SH-SY5Y (cell line): Measurements from ENCODE around the gene BECN2.

Source experiments
- GATA2 ChIP-seq: IDR thresholded peaks from 2 replicates; pipeline ENCODE4 v1.6.1; 2011; ENCODE audit warnings: mild to moderate bottlenecking, low read depth, low read length
- GATA3 ChIP-seq: IDR thresholded peaks from 2 replicates; pipeline ENCODE4 v1.6.1; 2011; ENCODE audit warnings: low read depth, mild to moderate bottlenecking, low read length, moderate library complexity

BECN2 gene

DNA sequence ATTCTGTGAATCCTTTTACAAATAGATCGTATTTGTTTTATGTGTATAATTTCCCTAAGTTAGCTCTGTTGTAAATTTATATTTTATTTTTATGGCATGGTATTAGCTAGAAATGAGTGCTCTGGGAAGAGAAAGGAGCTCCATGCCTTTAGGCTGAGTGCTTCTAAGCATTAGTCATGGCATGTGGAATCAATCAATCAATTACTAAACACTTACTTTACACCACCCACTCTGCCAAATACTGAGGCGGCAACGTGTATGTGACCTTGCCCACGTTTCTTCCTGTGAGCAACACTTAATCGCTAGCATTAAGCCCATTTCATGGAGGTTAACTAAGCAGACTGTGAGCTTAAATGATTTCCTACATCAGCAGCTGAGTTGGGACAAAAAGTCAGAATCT lies 7.2 kb upstream of the BECN2 start:
- TF ChIP-seq GATA2 (no peak), GATA3 (no peak)

DNA sequence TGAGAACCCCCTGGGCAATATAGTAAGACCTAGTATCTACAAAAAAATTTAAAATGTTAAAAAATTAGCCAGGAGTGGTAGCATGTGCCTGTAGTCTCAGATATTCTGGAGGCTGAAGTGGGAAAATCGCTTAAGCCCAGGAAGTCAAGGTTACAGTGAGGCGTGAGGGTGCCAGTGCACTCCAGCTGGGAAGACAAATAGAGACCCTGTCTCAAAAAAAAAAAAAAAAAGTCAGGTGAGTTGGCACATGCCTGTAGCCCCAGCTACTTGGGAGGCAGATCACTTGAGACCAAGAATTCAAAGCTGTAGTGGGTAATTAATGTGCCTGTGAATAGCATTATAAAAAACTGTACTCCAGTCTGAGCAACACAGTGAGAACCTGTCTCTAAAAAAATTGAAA lies 4.6 kb downstream of the BECN2 start:
- TF ChIP-seq GATA3 (no peak), GATA2 (no peak)

DNA sequence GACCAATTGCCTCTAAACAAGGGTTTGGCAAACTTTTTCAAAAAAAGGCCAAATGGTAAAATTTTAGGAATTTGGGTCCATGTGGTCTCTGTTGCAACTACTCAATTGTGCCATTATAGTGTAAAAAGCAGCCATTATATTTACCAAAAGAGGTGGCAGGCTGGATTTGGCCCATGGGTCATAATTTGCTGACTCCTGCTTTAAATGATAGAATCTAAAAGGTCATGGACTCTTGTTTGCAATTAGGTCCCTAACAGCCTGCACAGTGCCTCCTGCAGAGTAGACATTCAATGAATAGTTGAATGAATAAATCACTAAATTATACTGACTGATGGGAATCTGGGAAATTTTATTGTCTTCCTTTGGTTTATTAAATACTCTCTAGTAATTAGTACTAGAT lies 6.2 kb downstream of the BECN2 start:
- no peak for TF ChIP-seq GATA2
- TF ChIP-seq GATA3, result no peak

DNA sequence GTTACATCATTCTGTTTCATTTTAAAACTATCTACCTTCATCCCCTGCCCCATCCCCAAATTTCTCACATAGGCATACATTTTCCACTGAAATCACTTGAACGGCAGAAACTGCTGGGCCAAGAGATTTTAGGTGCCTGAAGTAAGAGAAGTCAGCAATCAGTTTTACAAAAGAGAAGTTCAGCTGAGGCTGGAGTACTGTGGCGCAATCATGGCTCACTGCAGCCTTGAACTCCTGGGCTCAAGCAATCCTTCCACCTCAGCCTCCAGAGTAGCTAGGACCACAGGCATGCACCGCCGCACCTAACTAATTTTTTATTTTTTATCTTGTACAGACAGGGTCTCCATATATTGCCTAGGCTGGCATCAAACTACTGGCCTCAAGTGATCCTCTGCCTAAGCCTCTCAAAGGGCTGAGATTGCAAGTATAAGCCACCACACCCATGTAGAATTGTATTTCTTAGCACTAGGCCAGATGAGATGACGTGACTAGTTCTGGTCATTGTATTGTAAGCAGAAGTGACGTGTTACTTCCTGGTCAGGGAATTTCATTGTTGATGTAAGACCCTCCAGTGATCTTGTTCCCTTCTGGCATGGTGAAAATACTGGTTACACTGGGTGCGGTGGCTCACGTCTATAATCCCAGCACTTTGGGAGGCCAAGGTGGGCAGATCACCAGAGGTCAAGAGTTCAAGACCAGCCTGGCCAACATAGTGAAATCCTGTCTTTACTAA lies 7.1 kb downstream of the BECN2 start:
- TF ChIP-seq GATA3 (no peak), GATA2 (no peak)

DNA sequence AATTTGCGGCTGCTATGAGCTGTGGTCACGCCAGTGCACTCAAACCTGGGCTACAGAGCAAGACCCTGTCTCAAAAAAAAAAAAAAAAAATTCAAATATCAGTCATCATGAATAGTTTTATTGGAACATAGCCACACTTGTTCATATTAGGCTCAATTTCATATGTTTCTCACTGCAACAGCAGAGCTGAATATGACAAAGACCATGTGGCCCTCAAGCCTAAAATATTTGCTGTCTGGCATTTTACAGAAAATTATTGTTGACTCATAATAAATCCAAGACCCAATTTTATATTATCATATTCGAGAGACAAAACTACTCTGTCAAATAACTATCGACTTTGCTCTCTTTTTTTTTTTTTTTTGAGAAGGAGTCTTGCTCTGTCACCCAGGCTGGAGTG lies 11.0 kb downstream of the BECN2 start:
- no peak for TF ChIP-seq GATA3
- TF ChIP-seq GATA2, result no peak

DNA sequence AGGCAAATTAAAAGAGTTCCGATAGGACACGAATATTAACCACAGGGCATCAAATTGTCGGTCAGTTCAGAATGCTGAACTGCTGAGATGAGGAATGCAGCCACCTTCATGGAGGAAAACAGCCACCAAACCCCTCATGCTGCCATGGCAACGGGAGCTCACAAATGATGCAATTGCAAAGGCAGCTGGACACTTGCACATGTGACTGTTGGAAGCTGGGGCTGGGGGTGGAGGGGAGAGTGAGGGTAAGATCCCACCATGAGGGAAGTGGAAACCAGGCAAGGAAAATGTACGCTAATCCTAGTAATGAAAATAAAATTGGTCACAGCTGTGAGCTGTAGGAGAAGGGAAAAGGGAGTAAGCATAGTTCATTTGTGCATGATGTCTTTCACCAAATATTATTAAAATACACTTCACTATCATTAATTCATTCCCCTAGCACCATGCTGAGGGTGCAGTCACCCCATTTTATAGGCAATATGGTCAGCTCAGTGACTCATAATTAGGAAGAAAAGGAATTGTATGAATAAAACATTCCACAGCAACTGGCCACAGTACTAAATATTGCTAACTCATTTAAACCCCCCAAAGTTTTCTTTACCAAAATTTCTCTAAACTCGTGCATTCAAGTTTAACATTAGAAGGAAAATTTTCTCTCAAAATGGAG lies 15.3 kb downstream of the BECN2 start:
- TF ChIP-seq GATA3 (no peak), GATA2 (no peak)

DNA sequence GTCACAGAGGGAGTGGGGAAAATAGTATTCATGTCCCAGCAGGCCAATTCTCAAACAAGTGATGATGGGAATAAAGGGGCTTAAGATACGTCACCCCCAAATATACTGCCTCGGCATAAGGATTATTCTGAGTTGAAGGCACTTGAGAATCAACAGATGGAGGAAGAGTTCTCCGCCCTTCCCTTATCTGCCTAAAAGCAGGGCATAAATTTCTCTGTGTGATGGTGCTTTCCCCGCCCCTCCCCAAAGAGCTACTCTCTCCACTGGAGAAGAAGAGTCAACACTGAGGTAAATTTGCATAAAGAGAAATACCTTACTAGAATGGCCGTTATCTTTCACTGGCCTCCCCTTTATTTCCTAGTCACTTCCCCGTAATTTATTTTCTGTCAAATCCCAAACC lies 18.7 kb downstream of the BECN2 start:
- no peak for TF ChIP-seq GATA2
- TF ChIP-seq GATA3, result no peak

DNA sequence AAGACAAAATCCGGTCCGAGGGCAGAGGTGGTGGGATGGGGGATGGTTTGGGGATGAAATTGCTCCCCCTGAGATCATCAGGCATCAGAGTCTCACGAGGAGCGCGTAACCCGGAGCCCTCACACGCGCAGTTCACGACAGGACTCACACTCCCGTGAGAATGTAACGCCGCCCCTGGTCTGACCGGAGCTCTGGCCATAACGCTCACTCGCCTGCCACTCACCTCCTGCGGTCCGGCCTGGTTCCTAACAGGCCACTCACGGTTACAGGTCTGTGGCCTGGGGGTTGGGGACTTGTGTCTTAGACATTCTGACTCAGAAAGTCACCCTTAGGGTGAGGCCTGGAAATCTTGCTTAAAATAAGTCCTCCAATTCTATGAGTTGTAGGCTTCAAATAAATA lies 21.5 kb downstream of the BECN2 start:
- TF ChIP-seq GATA3, result no peak
- no peak for TF ChIP-seq GATA2

DNA sequence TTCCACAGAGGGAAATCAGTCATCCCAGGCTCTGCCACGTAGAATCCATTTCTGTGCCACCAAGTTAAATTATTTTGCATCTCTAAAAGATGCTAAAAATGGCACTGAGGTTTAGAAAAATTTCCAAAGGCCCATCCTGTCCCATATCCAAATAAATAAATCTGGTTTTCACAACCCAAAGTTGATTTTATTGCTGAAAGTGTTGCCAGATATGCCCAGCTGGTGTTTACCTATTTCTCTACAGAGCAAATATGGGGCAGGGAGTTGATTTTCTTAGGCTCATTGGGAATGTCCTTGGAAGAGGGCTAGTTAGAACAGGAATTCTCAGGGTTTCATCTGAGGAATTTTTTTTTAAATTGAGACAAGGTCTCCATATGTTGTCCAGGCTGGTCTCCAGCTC lies 22.4 kb downstream of the BECN2 start:
- no peak for TF ChIP-seq GATA2
- TF ChIP-seq GATA3, result no peak

DNA sequence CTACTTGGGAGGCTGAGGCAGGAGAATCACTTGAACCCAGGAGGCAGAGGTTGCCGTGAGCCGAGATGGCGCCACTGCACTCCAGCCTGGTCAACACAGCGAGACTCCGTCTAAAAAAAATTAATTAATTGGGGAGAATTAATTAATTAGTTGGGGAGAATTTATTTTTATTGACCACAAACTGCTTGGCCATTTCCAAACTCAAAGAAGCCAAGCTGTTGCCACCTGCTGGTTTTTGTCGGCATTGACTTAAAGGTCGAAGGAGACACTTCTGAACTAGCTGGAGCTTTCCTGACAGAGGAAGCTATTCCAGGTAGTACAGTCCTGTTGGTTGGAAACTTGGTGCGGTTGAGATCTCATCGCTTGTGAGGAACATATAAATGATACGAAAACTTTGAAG lies 28.2 kb downstream of the BECN2 start:
- TF ChIP-seq GATA3 (no peak), GATA2 (no peak)

DNA sequence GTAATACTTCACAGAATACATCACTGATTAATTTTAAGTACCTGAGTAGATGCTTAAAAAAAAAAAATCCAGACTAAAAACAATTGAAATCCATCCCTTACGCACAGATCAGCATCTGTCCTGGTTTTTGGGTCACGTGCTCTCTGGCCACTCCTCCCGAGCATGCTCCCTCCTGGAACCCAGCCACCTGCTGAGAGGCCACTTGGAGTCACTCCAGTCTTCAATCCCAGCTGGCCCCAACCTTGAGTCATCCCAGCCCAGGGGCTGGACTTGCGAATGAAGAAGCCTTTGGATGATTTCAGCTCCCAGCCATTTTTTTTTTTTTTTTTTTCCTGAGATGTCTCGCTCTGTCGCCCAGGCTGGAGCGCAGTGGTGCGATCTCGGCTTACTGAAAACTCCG lies 32.5 kb downstream of the BECN2 start:
- TF ChIP-seq GATA2 (no peak), GATA3 (no peak)

DNA sequence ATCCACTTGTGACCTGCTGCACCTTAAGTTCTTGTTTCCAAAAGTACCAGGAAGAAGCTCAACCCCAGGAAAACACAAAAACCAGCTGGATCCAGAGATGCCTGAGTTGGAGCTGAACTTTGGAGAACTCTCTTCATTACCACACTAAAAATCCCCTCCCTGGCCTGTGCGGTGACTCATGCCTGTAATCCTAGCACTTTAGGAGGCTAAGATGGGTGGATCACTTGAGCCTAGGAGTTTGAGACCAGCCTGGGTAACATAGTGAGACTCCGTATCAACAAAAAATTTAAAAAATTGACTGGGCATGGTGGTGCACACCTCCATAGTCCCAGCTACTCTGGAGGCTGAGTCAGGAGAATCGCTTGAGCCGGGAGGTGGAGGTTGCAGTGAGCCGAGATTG lies 35.2 kb downstream of the BECN2 start:
- TF ChIP-seq GATA3, result no peak
- no peak for TF ChIP-seq GATA2

DNA sequence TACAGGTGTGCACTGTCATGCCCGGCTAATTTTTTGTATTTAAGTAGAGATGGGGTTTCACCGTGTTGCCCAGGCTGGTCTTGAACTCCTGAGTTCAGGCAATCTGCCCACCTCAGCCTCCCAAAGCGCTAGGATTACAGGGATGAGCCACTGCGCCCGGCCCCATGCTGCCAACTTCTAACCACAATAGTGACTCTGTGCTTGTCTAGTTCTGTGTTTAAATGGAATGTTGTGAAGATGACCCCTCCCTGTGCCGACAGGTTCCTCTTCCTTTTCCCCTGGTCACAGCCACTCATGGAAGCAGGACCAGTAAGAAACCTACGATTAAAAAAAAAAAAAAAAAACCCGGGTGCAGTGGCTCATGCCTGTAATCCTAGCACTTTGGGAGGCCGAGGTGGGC lies 36.6 kb downstream of the BECN2 start:
- no peak for TF ChIP-seq GATA3
- no peak for TF ChIP-seq GATA2

DNA sequence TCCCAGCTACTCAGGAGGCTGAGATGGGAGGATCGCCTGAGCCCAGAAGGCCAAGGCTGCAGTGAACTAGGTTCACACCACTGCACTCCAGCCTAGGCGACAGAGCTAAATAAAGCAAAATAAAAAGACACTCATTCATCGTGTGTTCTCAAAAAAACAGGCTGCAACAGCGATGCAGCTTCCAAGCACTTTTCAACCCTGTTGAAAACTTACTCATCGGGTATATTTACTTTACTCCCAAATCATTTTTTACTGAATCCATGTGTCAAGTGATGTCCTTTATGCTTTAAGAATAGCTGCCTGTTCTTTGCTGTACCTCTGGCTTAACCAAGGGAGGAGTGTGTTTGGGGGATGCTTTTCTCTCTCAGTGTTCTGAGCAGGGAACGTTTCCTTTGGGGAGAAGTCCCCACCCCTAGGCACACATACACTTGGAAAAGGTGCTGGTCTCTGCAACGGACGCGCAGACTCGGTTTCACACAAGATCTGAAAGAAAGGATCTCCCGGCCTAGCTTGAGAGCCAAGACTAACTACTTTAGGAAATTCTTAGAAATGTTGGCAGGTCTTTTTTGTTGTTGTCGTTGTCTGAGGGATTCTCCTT lies 39.9 kb downstream of the BECN2 start:
- no peak for TF ChIP-seq GATA2
- no peak for TF ChIP-seq GATA3

DNA sequence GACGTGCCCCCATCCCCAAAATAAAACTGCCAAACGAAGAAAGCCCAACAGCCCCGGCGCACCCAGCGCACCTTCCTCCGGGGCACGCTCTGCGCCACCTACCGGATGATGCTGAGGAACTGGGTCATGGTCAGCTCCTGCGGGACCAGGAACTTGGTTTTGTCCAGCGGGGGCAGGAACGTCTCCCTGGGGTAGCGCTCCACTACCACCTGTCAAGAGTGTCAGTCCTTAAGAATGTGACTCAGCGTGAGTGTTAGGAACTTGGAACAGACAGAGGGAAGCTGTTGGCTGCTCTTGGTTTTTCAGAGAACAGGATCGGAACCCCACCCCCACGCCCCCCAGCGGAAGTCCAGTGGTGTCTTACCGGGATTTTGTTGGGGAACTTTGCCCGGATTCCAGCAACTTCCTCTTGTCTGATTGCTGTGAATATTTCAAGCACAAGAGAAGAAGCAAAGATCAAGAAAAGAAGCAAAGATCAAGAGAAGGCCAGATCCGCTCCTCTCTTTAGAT lies 40.9 kb downstream of the BECN2 start:
- TF ChIP-seq GATA2, result no peak
- TF ChIP-seq GATA3, result no peak

DNA sequence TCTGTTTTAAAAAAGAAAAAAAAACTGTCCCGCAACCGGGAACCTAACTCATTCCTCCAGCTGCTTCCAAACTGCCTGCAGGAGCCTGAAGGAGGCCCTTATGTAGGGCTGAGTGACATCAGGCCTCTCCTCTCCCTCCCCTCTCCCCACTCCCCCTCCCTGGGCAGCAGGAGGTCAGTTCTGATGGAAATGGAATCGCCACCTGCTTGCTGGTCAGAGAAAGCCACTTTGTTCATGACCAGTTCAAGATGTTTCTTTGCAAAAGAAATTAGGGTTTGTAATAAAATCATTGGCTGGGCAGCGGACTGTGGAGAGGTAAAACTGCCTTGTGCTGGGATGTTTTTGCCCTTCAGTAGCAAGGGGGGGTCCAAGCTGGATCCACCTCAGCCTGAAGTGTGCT lies 41.5 kb downstream of the BECN2 start, which contains the start of gene MAP1LC3C:
Gene MAP1LC3C, minus strand, starts transcription at position 73 of the 400 bp plus-strand sequence. CDS start 90 bp downstream, outside the sequence.
- no peak for TF ChIP-seq GATA3
- no peak for TF ChIP-seq GATA2
